GM18502 (cell line): ENCODE measurements around the gene ARHGEF35.
"Not testable (repeated sequence)": the region's sequence is repeated elsewhere in the genome, so short reads cannot be mapped to it uniquely, and the experiment has no call there.

ENCODE experiments used
- ATAC-seq: cut with Tn5 transposase; IDR thresholded peaks from one replicate; pipeline ENCODE4 v1.9.1; 2021; ENCODE audit warnings: mild to moderate bottlenecking; ENCODE audit not compliant: unreplicated experiment, poor library complexity

ARHGEF35 gene

DNA sequence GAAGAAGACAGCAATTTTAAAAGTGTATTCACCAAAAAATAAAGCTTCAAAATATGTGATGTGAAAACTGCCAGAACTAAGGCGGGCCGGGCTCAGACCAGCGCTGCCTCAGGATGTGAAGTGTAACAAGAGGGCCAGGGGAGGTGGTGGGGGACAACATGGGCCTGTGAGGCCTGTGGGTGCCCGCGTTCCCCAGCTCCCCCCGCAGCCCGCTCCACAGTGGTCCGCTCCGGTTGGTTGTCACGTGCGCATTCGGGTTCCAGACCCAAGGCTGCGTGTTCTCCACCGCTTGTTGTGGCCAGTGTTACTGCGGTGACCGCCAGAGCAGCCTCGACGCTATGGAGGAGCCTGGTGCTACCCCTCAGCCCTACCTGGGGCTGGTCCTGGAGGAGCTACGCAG lies 12.5 kb downstream of the ARHGEF35 start, which contains the start of gene CTAGE4:
CTAGE4 (plus strand) TSS at position 301 of the 400 bp plus-strand sequence; CDS start at position 339, 38 bp downstream.
- not testable (repeated sequence) for ATAC-seq

- peak; percentile 42 for ATAC-seq
Observed at GRCh38 chr7:144179165-144179479, 16.5 kb downstream of the ARHGEF35 start.

GRCh38 chr7:144178380-144179164 lies 17.1 kb downstream of the ARHGEF35 start:
- ATAC-seq: peak; percentile 95

GRCh38 chr7:144174613-144175012 lies 21.0 kb downstream of the ARHGEF35 start:
- ATAC-seq: no peak

DNA sequence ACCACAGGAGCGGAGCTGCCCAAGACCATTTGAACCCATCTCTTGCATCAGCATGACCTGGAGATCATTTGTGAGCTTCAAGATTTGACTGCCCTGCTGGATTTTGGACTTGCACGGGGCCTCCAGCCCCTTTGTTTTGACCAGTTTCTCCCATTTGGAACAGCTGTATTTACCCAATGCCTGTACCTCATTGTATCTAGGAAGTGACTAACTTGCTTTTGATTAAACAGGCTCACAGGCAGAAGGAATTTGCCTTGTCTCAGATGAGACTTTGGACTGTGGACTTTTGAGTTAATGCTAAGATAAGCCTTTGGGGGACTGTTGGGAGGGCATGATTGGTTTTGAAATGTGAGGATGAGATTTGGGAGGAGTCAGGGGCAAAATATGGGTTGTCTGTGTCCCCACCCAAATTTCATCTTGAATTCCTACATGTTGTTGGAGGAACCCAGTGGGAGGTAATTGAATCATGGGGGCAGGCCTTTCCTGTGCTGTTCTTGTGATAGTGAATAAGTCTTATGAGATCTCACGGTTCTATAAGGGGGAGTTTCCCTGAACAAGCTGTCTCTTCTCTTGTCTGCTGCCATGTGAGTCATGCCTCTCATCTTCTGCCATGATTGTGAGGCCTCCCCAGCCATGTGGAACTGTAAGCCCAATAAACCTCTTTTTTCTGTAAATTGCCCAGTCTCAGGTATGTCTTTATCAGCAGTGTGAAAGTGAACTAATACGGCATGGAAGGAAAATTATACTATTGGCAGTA lies 23.9 kb downstream of the ARHGEF35 start:
- not testable (repeated sequence) for ATAC-seq

DNA sequence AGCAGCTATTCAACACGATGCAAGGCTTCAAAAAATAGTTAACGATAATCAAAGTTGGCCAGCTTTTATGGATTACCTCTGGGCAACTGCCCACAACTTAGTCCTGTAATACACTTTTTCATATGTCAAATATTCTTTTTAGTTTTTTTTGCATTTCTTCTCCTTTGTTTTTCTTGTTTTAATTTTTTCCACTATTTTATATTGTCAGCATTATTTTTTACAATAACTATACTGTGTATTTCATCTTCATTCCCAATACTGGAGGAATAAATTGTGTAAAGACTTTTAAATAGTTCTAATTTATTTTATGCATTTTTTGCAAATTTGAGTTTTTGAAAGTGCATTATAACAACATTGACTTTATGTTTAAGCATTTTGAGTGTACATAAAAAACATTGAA lies 30.8 kb downstream of the ARHGEF35 start:
- ATAC-seq: no peak

DNA sequence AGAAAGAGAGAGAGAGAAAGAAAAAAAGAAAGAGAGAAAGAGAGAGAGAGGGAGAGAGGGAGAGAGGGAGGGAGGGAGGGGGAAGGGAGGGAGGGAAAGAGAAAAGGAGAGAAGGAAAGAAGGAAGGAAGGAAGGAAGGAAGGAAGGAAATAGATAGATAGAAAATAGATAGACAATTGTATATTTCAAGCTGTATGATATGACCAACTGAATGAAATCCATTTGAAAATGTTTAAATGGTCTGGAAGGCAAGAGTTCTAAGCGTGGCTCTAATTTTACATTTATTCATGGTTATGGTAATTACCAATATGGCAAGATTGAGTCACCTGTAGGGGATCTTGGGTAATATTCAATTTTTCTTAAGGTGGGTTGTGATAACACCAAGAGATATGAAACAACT lies 36.8 kb downstream of the ARHGEF35 start:
- no peak for ATAC-seq

- no peak for ATAC-seq
Observed at GRCh38 chr7:144148224-144148827, 47.3 kb downstream of the ARHGEF35 start.

DNA sequence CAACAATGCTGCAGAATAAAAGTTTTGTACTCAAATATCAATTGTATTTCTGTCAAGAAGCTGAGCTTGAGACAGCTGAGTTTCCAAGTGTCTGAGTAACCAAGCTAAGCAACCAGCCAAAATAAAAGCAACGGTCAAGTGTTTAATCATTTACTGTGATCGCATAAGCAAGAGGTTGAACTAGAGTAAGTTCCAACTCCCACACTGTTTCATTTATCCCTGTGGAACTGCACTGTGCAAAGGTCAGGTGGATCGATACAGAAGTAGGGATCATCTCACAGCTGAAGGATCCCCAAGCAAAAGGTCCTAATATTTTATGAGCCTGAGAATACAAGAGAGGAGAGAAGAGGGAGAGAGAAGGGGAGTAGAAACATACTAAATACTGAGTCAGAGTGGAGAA lies 51.2 kb downstream of the ARHGEF35 start:
- ATAC-seq: no peak

DNA sequence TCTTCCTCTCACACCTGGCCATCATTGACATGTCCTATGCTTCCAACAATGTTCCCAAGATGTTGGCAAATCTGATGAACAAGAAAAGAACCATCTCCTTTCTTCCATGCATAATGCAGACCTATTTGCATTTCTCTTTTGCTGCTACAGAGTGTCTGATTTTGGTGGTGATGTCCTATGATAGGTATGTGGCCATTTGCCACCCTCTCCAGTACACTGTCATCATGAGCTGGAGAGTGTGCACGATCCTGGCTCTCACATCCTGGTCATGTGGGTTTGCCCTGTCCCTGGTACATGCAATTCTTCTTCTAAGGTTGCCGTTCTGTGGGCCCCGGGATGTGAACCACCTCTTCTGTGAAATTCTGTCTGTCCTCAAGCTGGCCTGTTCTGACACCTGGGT lies 53.4 kb downstream of the ARHGEF35 start:
- ATAC-seq: no peak

DNA sequence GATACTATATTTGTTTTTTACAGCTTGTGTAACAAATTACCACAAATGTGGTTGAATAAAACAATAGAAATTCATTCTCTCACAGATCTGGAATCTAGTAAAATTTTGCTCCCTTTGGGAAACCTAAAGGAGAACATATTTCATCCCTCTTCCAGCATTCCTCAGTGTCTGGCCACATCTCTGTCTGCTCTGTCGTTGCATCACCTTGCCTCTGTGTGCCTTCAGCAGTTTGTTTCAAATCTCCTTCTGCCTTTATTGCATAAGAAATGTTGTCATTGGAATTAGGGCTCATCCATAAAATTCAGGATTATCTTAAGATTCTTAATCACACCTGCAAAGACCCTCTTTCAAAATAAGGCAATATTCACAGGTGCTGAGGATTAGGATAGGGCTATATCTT lies 58.1 kb downstream of the ARHGEF35 start:
- no peak for ATAC-seq
